ENCODE results near the gene PAQR5. TPM values are rescaled to one million over a fixed set of nuclear protein-coding genes. Genes with fewer than 3 reads are reported as not detected.

The PAQR5 gene
- total RNA-seq, 1 experiment from 2014 or later, result 3.4 TPM

DNA sequence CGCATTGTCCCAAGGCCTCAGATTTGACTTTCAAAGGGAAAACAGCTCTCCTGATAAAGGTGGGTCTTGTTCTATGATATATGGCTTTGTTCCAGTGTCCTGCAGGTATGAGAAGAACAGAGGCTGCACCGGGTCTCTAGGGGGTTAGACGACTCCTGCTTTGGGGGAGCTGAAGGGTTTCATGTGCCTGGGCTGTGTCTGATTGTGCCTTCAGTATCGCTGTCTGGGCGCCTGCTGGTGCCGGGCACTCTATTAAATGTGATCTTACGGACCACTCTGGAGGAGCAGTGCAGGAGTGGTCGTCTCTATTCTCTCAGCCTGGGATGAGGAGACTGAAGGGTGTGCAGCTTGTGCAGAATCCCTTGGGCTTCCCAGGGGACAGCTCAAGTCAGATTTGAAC is 16.0 kb downstream of the PAQR5 start:
- peaks cover 13% of the 10 kb centered on the region for H3K4me1 ChIP-seq
- POLR2A ChIA-PET, result no interaction called here

GRCh38 chr15:69315402-69316110 is 16.8 kb downstream of the PAQR5 start:
- BruUV-seq (replicated peaks), result no TSS peak
- H3K36me3 Mint-ChIP-seq (ENCODE audit: insufficient read depth, unreplicated experiment), result no peaks in the 10 kb centered on the region
- H3K9me3 ChIP-seq, result no peaks in the 10 kb centered on the region
- H3K4me1 ChIP-seq, result peaks cover 13% of the 10 kb centered on the region
- H3K27me3 ChIP-seq (replicated peaks; ENCODE audit: control insufficient read depth, insufficient read depth, low read length), result no peaks in the 10 kb centered on the region
- ChIA-PET POLR2A (no interaction called here), CTCF (no interaction called here)
- intact Hi-C loops (cut with micrococcal nuclease; ENCODE audit: unreplicated experiment), result no loop called here
- no peaks in the 10 kb centered on the region for H3K27me3 Mint-ChIP-seq (ENCODE audit: insufficient read depth, unreplicated experiment)
- peaks cover 17% of the 10 kb centered on the region for H3K4me1 Mint-ChIP-seq (ENCODE audit: low read depth, unreplicated experiment)
- H3K36me3 ChIP-seq (ENCODE audit: control insufficient read depth, insufficient read depth, low read length), result no peaks in the 10 kb centered on the region
- no peaks in the 10 kb centered on the region for H3K9me3 Mint-ChIP-seq (ENCODE audit: unreplicated experiment)
- peak in 1 of 2 experiments; percentile 18 for DNase-seq
- no peak overlapping the region for H3K4me3 Mint-ChIP-seq (ENCODE audit: unreplicated experiment)
- H3K27ac Mint-ChIP-seq (ENCODE audit: unreplicated experiment), result no peak overlapping the region
- TF ChIP-seq, protein P1, sequence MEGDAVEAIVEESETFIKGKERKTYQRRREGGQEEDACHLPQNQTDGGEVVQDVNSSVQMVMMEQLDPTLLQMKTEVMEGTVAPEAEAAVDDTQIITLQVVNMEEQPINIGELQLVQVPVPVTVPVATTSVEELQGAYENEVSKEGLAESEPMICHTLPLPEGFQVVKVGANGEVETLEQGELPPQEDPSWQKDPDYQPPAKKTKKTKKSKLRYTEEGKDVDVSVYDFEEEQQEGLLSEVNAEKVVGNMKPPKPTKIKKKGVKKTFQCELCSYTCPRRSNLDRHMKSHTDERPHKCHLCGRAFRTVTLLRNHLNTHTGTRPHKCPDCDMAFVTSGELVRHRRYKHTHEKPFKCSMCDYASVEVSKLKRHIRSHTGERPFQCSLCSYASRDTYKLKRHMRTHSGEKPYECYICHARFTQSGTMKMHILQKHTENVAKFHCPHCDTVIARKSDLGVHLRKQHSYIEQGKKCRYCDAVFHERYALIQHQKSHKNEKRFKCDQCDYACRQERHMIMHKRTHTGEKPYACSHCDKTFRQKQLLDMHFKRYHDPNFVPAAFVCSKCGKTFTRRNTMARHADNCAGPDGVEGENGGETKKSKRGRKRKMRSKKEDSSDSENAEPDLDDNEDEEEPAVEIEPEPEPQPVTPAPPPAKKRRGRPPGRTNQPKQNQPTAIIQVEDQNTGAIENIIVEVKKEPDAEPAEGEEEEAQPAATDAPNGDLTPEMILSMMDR (IDR thresholded peaks at IDR 0.05; ENCODE audit: insufficient read depth in 1 of 2, low read depth in 1 of 2, low read length in 1 of 2, severe bottlenecking in 1 of 2, unreplicated experiment in 1 of 2), result no peak
- no peak overlapping the region for H3K4me3 ChIP-seq (ENCODE audit: low read depth, low read length)

More for the DNA sequence above, 16.0 kb downstream of the PAQR5 start:
- no TSS peak for BruUV-seq (replicated peaks)
- Mint-ChIP-seq H3K36me3 (ENCODE audit: insufficient read depth, unreplicated experiment) (no peaks in the 10 kb centered on the region), H3K27me3 (ENCODE audit: insufficient read depth, unreplicated experiment) (no peaks in the 10 kb centered on the region), H3K9me3 (ENCODE audit: unreplicated experiment) (no peaks in the 10 kb centered on the region), H3K27ac (ENCODE audit: unreplicated experiment) (no peak overlapping the region), H3K4me3 (ENCODE audit: unreplicated experiment) (no peak overlapping the region), H3K4me1 (ENCODE audit: low read depth, unreplicated experiment) (peaks cover 17% of the 10 kb centered on the region)
- H3K9me3 ChIP-seq, result no peaks in the 10 kb centered on the region
- H3K27me3 ChIP-seq (replicated peaks; ENCODE audit: control insufficient read depth, insufficient read depth, low read length), result no peaks in the 10 kb centered on the region
- no peaks in the 10 kb centered on the region for H3K36me3 ChIP-seq (ENCODE audit: control insufficient read depth, insufficient read depth, low read length)
- TF ChIP-seq, protein P1 (IDR thresholded peaks at IDR 0.05; ENCODE audit: insufficient read depth in 1 of 2, low read depth in 1 of 2, low read length in 1 of 2, severe bottlenecking in 1 of 2, unreplicated experiment in 1 of 2), result no peak
- no peak overlapping the region for H3K4me3 ChIP-seq (ENCODE audit: low read depth, low read length)
- intact Hi-C loops (cut with micrococcal nuclease; ENCODE audit: unreplicated experiment), result no loop called here
- DNase-seq, result peak in 1 of 2 experiments; percentile 0
- CTCF ChIA-PET, result no interaction called here

DNA sequence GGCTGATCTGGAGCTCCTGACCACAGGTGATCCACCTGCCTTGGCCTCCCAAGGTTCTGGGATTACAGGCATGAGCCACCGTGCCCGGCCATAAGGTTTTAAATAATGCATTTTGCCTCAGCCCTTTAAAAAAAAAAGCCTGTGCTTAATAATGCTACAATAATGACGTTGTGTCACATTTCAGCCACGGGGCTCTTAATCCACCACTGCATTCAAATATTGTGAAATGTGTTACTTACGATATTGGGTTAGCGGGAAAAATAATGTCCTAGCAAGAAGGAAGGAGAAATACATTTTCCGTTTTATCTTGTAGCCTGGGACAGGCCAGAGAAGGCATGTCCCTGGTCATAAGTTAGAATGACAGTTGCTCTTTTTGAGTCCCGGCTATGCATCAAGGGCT is 17.6 kb downstream of the PAQR5 start:
- TF ChIP-seq, protein P1 (IDR thresholded peaks at IDR 0.05; ENCODE audit: insufficient read depth in 1 of 2, low read depth in 1 of 2, low read length in 1 of 2, severe bottlenecking in 1 of 2, unreplicated experiment in 1 of 2), result no peak
- BruUV-seq (replicated peaks), result no TSS peak
- Mint-ChIP-seq H3K36me3 (ENCODE audit: insufficient read depth, unreplicated experiment) (no peaks in the 10 kb centered on the region), H3K27me3 (ENCODE audit: insufficient read depth, unreplicated experiment) (no peaks in the 10 kb centered on the region), H3K27ac (ENCODE audit: unreplicated experiment) (no peak overlapping the region), H3K4me1 (ENCODE audit: low read depth, unreplicated experiment) (peaks cover 11% of the 10 kb centered on the region), H3K9me3 (ENCODE audit: unreplicated experiment) (no peaks in the 10 kb centered on the region), H3K4me3 (ENCODE audit: unreplicated experiment) (no peak overlapping the region)
- H3K27me3 ChIP-seq (replicated peaks; ENCODE audit: control insufficient read depth, insufficient read depth, low read length), result no peaks in the 10 kb centered on the region
- no peaks in the 10 kb centered on the region for H3K9me3 ChIP-seq
- no peaks in the 10 kb centered on the region for H3K36me3 ChIP-seq (ENCODE audit: control insufficient read depth, insufficient read depth, low read length)
- intact Hi-C loops (cut with micrococcal nuclease; ENCODE audit: unreplicated experiment), result no loop called here
- H3K4me3 ChIP-seq (ENCODE audit: low read depth, low read length), result no peak overlapping the region
- DNase-seq, result no peak
- POLR2A ChIA-PET, result no interaction called here
- CTCF ChIA-PET, result no interaction called here
- H3K4me1 ChIP-seq, result peaks cover 13% of the 10 kb centered on the region
